ENCODE data around the gene USP35. TPM values are rescaled to one million over a fixed set of nuclear protein-coding genes. Genes with fewer than 3 reads are reported as not detected.

Gene USP35
- total and polyA plus RNA-seq, 2 donors (not counting 1 experiment from before 2014, with no cell fraction given): 4.8 to 6.0 TPM

- no peak overlapping the region for H2AFZ ChIP-seq (ENCODE audit: insufficient read depth, low read depth, low read length, poor library complexity, severe bottlenecking)
- H3K4me3 Mint-ChIP-seq: no peak overlapping the region
- H3K4me3 ChIP-seq (ENCODE audit: control extremely low read depth in 1 of 5, extremely low read depth in 1 of 5, insufficient read depth in 1 of 5, low read depth in 2 of 5, low read length in 4 of 5): no peak overlapping the region
- no peaks in the 10 kb centered on the region for H3K4me1 ChIP-seq (ENCODE audit: control insufficient read depth in 2 of 2, insufficient read depth in 2 of 2, low read length in 2 of 2)
- peaks cover 11% of the 10 kb centered on the region for H3K9me3 Mint-ChIP-seq (ENCODE audit: insufficient read depth)
- H3K36me3 ChIP-seq (replicated peaks in 1 of 2; ENCODE audit: control extremely low read depth in 1 of 2, control insufficient read depth in 1 of 2, extremely low read depth in 1 of 2, insufficient read depth in 2 of 2, low read length in 1 of 2): no peaks in the 10 kb centered on the region
- ATAC-seq (ENCODE audit: low read depth): no peak
- no peaks in the 10 kb centered on the region for H3K27me3 ChIP-seq (replicated peaks in 1 of 4; ENCODE audit: control extremely low read depth in 1 of 4, control insufficient read depth in 3 of 4, insufficient read depth in 4 of 4, low read length in 3 of 4)
- H3K27ac ChIP-seq (ENCODE audit: low read length in 2 of 2): no peak overlapping the region
- H3K27me3 Mint-ChIP-seq: no peaks in the 10 kb centered on the region
- H3K9ac ChIP-seq (ENCODE audit: low read length): no peak overlapping the region
- H3K4me2 ChIP-seq (replicated peaks; ENCODE audit: low read depth, low read length, poor library complexity, severe bottlenecking): no peak overlapping the region
- H4K20me1 ChIP-seq (ENCODE audit: control insufficient read depth, insufficient read depth, low read length, poor library complexity, severe bottlenecking): no peaks in the 10 kb centered on the region
- intact Hi-C loops (cut with micrococcal nuclease): no loop called here
- POLR2A ChIA-PET: no interaction called here
- H3K9me3 ChIP-seq (ENCODE audit: control extremely low read depth in 1 of 3, control insufficient read depth in 2 of 3, insufficient read depth in 1 of 3, low read length in 2 of 3): peaks cover 4 to 30% (median 18%) of the 10 kb centered on the region in 3 donors
- CTCF ChIA-PET: interaction anchor here (1.3 kb wide), 1 partner anchor 192 kb away, joined by 4 read pairs; no protein-coding TSS in a partner anchor
- peaks cover 15% of the 10 kb centered on the region for H3K4me1 Mint-ChIP-seq
- TF ChIP-seq EZH2 (IDR thresholded peaks at IDR 0.05; ENCODE audit: borderline replicate concordance, insufficient read depth, low read depth, low read length, poor library complexity, severe bottlenecking) (no peak), CTCF (IDR thresholded peaks at IDR 0.05) (no peak)
- H3K79me2 ChIP-seq (ENCODE audit: control insufficient read depth, insufficient read depth, low read length): peaks cover 3% of the 10 kb centered on the region
- no peak for DNase-seq
- 100% methylated on average over 1 of the region's 1 CpG for WGBS (ENCODE audit: insufficient coverage)
- no peak overlapping the region for H3K27ac Mint-ChIP-seq
Measured at GRCh38 chr11:78239781-78240180, 51.1 kb downstream of the USP35 start.

GRCh38 chr11:78241475-78241874 is 52.8 kb downstream of the USP35 start:
- Histone ChIP-seq H3K4me1 (ENCODE audit: control insufficient read depth in 2 of 2, insufficient read depth in 2 of 2, low read length in 2 of 2) (no peaks in the 10 kb centered on the region), H3K9ac (ENCODE audit: low read length) (no peak overlapping the region), H3K27ac (ENCODE audit: low read length in 2 of 2) (no peak overlapping the region), H4K20me1 (ENCODE audit: control insufficient read depth, insufficient read depth, low read length, poor library complexity, severe bottlenecking) (no peaks in the 10 kb centered on the region), H3K4me2 (replicated peaks; ENCODE audit: low read depth, low read length, poor library complexity, severe bottlenecking) (no peak overlapping the region), H3K27me3 (replicated peaks in 1 of 4; ENCODE audit: control extremely low read depth in 1 of 4, control insufficient read depth in 3 of 4, insufficient read depth in 4 of 4, low read length in 3 of 4) (no peaks in the 10 kb centered on the region), H3K4me3 (ENCODE audit: control extremely low read depth in 1 of 5, extremely low read depth in 1 of 5, insufficient read depth in 1 of 5, low read depth in 2 of 5, low read length in 4 of 5) (no peak overlapping the region), H3K79me2 (ENCODE audit: control insufficient read depth, insufficient read depth, low read length) (peaks cover 3% of the 10 kb centered on the region), H3K9me3 (ENCODE audit: control extremely low read depth in 1 of 3, control insufficient read depth in 2 of 3, insufficient read depth in 1 of 3, low read length in 2 of 3) (peaks cover 4 to 31% (median 18%) of the 10 kb centered on the region in 3 donors), H3K36me3 (replicated peaks in 1 of 2; ENCODE audit: control extremely low read depth in 1 of 2, control insufficient read depth in 1 of 2, extremely low read depth in 1 of 2, insufficient read depth in 2 of 2, low read length in 1 of 2) (no peaks in the 10 kb centered on the region), H2AFZ (ENCODE audit: insufficient read depth, low read depth, low read length, poor library complexity, severe bottlenecking) (no peak overlapping the region)
- ChIA-PET CTCF (no interaction called here), POLR2A (no interaction called here)
- DNase-seq (no peak), ATAC-seq (ENCODE audit: low read depth) (no peak)
- Mint-ChIP-seq H3K27ac (no peak overlapping the region), H3K9me3 (ENCODE audit: insufficient read depth) (peaks cover 14% of the 10 kb centered on the region), H3K4me1 (peaks cover 19% of the 10 kb centered on the region), H3K27me3 (no peaks in the 10 kb centered on the region), H3K4me3 (no peak overlapping the region)
- intact Hi-C loops (cut with micrococcal nuclease): no loop called here
- no peak for TF ChIP-seq CTCF (IDR thresholded peaks at IDR 0.05)
